Breast epithelium (tissue), 3 donors: ENCODE data around the gene FAM72A.
"Not testable (repeated sequence)": the region's sequence is repeated elsewhere in the genome, so short reads cannot be mapped to it uniquely, and the experiment has no call there.

Source experiments
- CTCF ChIP-seq, 3 donors: fragments of 450-650 bp; IDR thresholded peaks; one replicate each; pipeline ENCODE4 v1.5.1; 2016 to 2017; ENCODE audit warnings: antibody characterized with exemption in 3 of 3, mild to moderate bottlenecking in 3 of 3, moderate library complexity in 3 of 3
- POLR2A ChIP-seq: fragments of 450-650 bp; IDR thresholded peaks from one replicate; pipeline ENCODE4 v1.6.1; 2016; ENCODE audit warnings: antibody characterized with exemption, mild to moderate bottlenecking, moderate library complexity
- POLR2AphosphoS5 ChIP-seq, 3 donors: sonication (generic); formaldehyde crosslinking; IDR thresholded peaks; one replicate each; pipeline ENCODE4 v1.6.1; 2017; ENCODE audit warnings: antibody characterized with exemption in 3 of 3

DNA sequence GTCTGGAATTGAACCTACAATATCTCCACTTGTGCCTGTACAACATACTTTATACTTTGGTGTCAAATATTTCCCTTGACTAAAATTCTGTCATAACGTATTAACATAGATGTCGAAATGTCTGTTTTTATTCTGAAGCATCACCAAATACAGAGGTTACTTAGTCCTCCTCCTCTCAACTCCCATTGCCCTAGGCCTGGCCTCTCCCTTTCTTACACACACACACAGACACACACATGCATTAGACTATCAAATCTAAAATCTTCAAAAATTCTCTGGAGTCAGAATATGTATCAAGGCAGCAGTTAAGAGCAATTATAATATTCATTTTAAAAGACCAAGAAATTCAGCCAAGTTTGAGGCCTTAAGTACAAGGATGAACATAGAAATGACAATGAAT is 7.5 kb downstream of the FAM72A start:
- not testable (repeated sequence) for TF ChIP-seq POLR2A; CTCF (IDR thresholded peaks at IDR 0.05); POLR2AphosphoS5 (IDR thresholded peaks at IDR 0.05)
